Stomach (tissue), 4 donors: ENCODE measurements around the gene CCDC183.

ENCODE experiments used
- POLR2A ChIP-seq, 4 donors: fragments of 450-650 bp; IDR thresholded peaks; one replicate each; pipeline ENCODE4 v1.6.1; 2016; ENCODE audit warnings: antibody characterized with exemption in 4 of 4, control low read depth in 2 of 4, mild to moderate bottlenecking in 1 of 4, moderate library complexity in 1 of 4
- POLR2AphosphoS5 ChIP-seq, 3 donors: sonication (generic); formaldehyde crosslinking; IDR thresholded peaks; one replicate each; pipeline ENCODE4 v1.6.1; 2016; ENCODE audit warnings: antibody characterized with exemption in 3 of 3
- TF ChIP-seq, protein P1 (sequence below), 7 experiments: fragments of 450-650 bp in 4 of 7; fragments of 200-600 bp in 3 of 7; sonication (generic) in 3 of 7; IDR thresholded peaks; one replicate each; pipeline ENCODE4 v1.5.1; 2016 to 2019; ENCODE audit warnings: antibody characterized with exemption in 7 of 7, control low read depth in 2 of 7, mild to moderate bottlenecking in 1 of 7

DNA sequence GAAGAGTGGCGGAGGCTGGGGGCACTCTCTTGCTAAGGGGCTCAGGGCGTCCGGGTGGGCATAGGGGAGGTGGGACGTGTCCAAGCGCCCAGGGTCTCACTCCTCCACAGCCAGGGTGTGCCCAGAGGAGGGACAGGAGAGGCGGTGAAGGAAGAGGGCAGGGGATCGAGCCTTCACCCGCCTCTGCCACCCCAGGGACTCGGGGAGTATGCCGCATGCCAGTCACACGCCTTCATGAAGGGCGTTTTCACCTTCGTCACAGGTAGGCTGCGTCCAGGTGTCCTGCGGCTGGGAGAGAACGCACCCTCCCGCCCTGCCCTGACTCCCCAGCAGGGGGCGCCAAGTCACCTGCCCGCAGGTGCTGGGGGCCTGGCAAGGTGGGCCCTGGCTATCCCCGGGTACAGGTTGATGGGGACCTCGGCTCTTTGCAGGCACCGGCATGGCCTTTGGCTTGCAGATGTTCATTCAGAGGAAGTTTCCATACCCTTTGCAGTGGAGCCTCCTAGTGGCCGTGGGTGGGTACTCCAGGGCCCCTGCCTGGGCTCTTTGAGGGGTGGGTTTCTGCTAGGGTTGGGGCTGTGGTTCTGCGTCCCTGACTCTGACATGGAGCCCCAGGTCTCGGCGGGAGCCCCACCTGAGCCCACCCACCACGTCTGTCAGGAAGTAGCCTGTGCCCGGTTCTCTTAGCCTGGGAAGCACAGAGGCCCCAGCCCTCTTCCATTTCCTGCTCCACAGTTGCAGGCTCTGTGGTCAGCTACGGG is 4.4 kb upstream of the CCDC183 start:
- TF ChIP-seq, protein P1, sequence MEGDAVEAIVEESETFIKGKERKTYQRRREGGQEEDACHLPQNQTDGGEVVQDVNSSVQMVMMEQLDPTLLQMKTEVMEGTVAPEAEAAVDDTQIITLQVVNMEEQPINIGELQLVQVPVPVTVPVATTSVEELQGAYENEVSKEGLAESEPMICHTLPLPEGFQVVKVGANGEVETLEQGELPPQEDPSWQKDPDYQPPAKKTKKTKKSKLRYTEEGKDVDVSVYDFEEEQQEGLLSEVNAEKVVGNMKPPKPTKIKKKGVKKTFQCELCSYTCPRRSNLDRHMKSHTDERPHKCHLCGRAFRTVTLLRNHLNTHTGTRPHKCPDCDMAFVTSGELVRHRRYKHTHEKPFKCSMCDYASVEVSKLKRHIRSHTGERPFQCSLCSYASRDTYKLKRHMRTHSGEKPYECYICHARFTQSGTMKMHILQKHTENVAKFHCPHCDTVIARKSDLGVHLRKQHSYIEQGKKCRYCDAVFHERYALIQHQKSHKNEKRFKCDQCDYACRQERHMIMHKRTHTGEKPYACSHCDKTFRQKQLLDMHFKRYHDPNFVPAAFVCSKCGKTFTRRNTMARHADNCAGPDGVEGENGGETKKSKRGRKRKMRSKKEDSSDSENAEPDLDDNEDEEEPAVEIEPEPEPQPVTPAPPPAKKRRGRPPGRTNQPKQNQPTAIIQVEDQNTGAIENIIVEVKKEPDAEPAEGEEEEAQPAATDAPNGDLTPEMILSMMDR (IDR thresholded peaks at IDR 0.05), result peak in 6 of 7 experiments; percentile 22 to 95 (median 94)
- no peak for TF ChIP-seq POLR2A (IDR thresholded peaks at IDR 0.05)
- TF ChIP-seq POLR2AphosphoS5 (IDR thresholded peaks at IDR 0.05), result peak in 2 of 3 donors; percentile 7 to 53
